Skin epidermis (tissue), 12 donors: Measurements from ENCODE around the gene LIAS.
"Not testable (repeated sequence)": the region's sequence is repeated elsewhere in the genome, so short reads cannot be mapped to it uniquely, and the experiment has no call there.

Experiments used
- H3K27ac ChIP-seq, 21 experiments: fragments of 200-600 bp; sonication (generic) in 11 of 21; one replicate each; pipeline ENCODE4 v1.5.0; 2020; ENCODE audit warnings: mild to moderate bottlenecking in 3 of 21, inconsistent platforms in 2 of 21, moderate library complexity in 2 of 21
- H3K4me3 ChIP-seq, 7 experiments: fragments of 200-600 bp; sonication (generic) in 2 of 7; one replicate each; pipeline ENCODE4 v1.5.0; 2020; ENCODE audit warnings: inconsistent platforms in 2 of 7, mild to moderate bottlenecking in 2 of 7, moderate library complexity in 1 of 7

LIAS gene

GRCh38 chr4:39490322-39490721, 31.5 kb downstream of the LIAS start:
- Histone ChIP-seq H3K4me3 (no peak overlapping the region), H3K27ac (no peak overlapping the region)

- Histone ChIP-seq H3K4me3 (no peak overlapping the region), H3K27ac (no peak overlapping the region)
Measured at GRCh38 chr4:39494354-39494753, 35.5 kb downstream of the LIAS start.

GRCh38 chr4:39495446-39496213, 36.8 kb downstream of the LIAS start:
- H3K27ac ChIP-seq: peak overlapping the region in 1 of 21 experiments; percentile 42
- no peak overlapping the region for H3K4me3 ChIP-seq

GRCh38 chr4:39497909-39498726, 39.3 kb downstream of the LIAS start:
- Histone ChIP-seq H3K4me3 (no peak overlapping the region), H3K27ac (no peak overlapping the region)

DNA sequence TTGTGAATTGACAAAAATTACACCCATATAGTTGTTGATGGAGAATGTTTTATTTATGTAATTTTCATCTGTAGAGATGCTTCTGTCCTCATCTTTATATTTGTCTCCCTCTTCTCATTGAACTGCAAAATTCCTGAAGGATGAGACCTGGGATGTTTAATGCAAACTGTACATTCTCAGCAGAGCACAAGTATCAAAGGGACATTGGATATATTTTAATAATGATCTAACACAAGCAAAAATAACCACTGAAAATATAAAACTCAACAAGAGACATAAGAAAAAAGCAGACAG, 39.8 kb downstream of the LIAS start:
- H3K27ac ChIP-seq: no peak overlapping the region
- H3K4me3 ChIP-seq: no peak overlapping the region

DNA sequence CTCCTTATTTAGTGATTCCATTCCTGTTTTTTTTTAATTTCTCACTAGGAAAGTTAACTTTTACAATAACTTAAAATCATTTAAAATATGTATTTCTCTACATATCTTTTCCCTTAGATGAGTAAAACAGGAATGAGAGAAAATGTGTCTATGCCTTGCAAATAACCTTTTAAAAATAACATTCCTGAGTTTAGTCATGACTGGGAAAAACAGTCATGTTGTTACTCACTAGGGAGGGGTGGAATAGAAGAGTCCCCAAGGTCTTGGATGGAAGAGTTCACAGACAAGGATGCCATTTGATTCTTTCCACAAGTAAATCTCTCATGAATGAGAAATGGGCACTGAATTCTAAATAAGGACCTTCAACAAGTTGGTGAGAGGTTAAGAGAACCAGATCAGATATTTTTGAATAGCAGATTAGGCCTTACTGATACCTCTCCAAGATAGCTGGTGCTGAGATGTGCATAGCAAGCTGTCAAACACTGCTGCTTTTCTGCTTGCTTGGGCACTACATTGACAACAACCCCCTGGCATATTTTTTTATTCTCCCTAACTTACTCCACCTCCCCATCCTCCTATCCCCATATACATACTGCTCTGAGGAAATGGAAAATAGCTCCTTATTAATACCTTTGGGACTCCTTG, 43.3 kb downstream of the LIAS start:
- no peak overlapping the region for H3K4me3 ChIP-seq
- H3K27ac ChIP-seq: peak overlapping the region in 5 of 21 experiments; percentile 15 to 71 (median 28)

DNA sequence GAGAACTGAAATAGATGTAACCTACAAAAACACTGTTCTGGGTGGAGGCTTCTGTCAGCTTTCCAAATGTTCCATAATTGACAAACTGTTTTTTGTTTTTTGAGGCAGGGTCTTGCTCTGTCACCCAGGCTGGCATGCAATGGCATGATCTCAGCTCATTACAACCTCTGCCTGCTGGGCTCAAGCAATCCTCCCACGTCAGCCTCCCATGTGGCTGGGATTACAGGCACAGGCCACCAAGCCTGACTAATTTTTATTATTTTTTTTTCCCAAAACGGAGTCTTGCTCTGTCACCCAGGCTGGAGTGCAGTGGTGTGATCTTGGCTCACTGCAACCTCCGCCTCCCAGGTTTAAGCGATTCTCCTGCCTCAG, 43.8 kb downstream of the LIAS start:
- not testable (repeated sequence) for H3K4me3 ChIP-seq
- peak overlapping the region in 6 of 21 experiments; percentile 15 to 71 (median 26) for H3K27ac ChIP-seq

DNA sequence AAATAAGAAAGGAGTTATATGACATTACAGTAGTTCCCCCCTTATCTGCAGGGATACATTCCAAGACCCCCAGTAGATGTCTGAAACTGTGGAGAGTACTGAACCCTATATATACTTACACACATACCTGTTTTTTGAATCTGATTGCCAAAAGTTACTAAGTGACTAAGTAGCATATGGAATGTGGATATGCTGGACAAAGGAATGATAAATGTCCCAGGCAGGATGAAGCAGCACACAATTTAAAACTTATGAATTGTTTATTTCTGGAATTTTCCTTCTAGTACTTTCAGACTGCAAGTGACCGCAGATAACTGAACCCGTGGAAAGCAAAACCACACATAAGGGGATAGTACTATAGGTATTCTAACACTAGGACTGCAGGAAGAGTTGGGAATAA, 45.7 kb downstream of the LIAS start:
- Histone ChIP-seq H3K27ac (no peak overlapping the region), H3K4me3 (no peak overlapping the region)

DNA sequence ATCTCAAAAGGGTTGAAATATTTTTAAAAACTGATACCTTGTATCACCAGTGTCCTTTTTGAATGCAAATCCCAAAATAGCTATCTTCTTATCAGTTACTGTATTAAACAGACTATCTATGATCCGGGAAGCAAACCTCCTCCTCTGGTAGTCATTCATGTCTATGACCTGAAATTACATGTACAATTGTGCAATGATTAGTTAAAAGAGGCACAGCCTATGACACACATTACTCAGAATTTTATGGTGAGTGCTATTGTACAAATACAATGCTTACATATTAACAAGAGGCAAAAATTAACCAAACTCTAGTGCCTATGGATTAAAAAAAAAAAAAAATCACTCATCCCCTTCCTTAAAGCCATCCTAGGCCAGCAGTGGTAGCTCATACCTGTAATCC, 46.7 kb downstream of the LIAS start:
- no peak overlapping the region for H3K4me3 ChIP-seq
- no peak overlapping the region for H3K27ac ChIP-seq

DNA sequence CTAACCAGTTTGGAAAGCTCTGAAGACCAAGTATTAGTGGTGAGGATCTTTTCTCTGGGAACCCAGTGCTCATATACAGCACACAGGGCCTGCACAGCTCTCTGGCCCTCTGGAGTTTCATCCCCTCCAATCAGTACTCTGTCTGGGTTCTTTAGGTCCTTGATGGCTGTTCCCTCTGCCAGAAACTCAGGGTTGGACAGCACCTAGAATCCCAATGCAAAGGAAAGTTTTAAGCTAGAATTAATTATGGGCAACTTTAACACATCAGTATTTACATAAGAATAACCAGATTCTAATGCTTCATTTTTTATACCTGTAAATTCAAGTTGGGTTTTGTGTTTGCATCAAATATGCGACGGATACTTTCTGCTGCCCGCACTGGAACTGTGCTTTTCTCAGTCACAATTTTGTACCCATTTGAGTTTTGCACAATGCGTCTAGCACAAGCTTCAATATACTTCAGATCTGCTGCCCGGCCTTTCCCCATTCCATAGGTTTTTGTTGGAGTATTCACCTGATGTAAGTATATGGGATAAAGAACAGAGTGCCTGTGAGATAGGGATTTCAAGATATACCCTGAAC, 51.6 kb downstream of the LIAS start:
- Histone ChIP-seq H3K27ac (no peak overlapping the region), H3K4me3 (no peak overlapping the region)

DNA sequence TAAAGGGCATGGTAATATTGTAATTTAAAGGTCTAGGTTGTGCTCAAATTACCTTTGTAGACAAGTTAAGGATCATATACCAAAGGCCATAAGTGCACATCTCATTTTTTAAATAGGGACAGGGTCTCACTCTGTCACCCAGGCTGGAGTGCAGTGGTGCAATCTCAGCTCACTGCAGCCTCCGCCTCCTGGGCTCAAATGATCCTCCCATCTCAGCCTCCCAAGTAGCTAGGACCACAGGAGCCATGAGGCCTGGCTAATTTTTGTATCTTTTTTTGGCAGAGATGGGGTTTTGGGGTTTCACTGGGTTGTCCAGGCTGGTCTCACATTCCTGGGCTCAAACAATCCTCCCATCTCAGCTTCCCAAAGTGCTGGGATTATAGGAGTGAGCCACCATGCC, 55.4 kb downstream of the LIAS start:
- not testable (repeated sequence) for H3K27ac ChIP-seq, H3K4me3 ChIP-seq

GRCh38 chr4:39514888-39515401, 56.1 kb downstream of the LIAS start:
- H3K27ac ChIP-seq: no peak overlapping the region

GRCh38 chr4:39515669-39516401, 57.0 kb downstream of the LIAS start:
- not testable (repeated sequence) for H3K4me3 ChIP-seq, H3K27ac ChIP-seq

More at GRCh38 chr4:39514888-39515401, 56.1 kb downstream of the LIAS start:
- no peak overlapping the region for H3K4me3 ChIP-seq

- Histone ChIP-seq H3K27ac (no peak overlapping the region), H3K4me3 (no peak overlapping the region)
Measured at GRCh38 chr4:39516407-39516966, 57.6 kb downstream of the LIAS start.

DNA sequence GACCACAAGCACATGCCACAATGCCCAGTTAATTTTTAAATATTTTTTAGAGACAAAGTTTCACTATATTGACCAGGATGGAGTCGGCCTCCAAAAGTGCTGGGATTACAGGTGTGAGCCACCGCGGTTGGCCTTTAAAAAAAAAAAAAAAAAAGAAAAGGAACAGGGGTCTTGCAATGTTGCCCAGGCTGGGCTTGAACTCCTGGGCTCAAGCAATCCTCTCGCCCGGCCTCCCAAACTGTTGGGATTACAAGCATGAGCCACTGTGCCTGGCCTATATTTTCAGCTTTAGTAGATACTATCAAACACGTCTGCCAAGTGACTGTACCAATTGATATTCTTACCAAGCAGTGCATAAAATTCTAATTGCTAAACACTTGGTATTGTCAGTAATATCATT, 59.6 kb downstream of the LIAS start:
- H3K4me3 ChIP-seq: no peak overlapping the region
- no peak overlapping the region for H3K27ac ChIP-seq

DNA sequence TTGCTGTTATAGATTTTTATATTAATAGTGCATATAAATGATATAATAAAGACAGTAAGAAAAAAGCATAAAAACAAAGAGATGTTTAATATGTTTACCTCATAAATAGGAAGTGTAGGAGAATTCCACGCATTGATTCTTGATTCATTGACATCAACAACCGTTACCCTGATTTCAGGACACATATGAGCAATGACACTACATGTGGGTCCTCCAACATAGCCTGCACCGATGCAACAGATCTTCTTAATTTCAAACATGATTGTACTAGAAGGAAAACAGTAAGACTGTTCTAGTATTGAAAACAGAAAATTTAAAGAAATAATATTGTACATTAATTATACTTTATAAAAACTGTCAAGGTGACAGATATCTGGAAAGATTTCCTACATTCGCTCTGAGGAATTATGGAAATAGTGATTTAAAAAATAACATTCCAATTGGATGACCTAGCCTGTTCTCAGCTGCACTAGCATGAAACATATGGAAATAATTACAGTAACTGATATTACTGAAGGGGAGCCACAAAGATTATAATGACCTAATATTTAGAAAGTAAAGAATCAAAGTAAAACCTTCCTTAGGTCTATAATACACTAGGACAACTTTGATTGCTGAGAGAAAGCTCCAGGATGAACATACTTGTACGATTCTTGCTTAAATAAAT, 62.5 kb downstream of the LIAS start:
- no peak overlapping the region for H3K4me3 ChIP-seq
- H3K27ac ChIP-seq: no peak overlapping the region

DNA sequence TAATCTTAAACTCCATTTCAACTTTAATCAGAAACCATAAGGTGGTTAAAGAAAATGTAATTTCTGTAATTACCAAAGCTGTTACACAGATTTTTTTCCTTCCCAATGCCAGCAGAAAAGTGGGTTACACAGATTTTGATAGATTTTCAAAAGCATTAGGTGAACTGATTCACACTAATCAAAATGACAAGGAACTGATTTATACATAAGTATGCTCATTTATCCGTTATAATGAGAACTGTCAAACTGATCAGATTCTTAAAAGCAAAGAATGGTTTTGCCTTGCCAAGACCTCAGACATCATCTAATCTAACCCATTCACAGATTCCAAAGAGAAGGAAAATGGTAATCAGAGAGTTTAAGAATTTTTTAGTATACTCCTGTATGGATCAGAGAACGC, 63.2 kb downstream of the LIAS start:
- Histone ChIP-seq H3K27ac (peak overlapping the region in 1 of 21 experiments; percentile 9), H3K4me3 (no peak overlapping the region)

DNA sequence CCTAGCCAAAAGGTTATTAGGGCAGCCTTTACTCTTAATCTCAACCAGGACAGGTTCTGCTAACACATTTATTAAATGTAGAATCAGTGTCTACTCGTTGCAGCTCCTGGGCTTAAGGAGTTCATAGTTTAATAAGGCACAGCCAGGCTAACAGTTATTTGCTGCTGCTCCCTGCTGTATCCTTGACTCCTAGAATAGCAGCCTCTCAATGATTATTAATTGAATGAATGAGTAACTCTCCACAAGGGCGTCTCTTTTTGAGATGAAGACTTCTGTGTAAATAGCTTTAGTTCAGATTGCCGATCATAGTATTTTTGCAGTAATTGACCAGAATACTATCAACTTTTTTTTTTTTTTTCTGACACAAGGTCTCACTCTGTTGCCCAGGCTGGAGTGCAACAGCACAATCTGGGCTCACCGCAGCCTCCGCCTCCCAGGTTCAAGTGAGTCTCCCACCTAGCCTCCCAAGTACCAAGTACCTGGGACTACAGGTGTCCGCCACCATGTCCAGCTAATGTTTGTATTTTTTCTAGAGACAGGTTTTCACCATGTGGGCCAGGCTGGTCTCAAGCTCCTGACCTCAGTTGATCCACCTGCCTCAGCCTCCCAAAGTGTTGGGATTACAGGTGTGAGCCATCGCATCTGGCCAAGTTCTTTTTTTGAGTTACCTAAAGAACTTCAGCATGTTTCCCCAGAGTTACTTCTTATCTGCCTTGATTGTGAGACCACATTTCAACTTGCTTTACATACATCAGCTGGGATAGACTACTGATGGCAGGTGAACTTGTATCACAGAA, 65.5 kb downstream of the LIAS start:
- H3K27ac ChIP-seq: no peak overlapping the region
- no peak overlapping the region for H3K4me3 ChIP-seq
